ENCODE measurements around the gene PRAMEF1.
"Not testable (repeated sequence)": the region's sequence is repeated elsewhere in the genome, so short reads cannot be mapped to it uniquely, and the experiment has no call there.

PRAMEF1 gene

DNA sequence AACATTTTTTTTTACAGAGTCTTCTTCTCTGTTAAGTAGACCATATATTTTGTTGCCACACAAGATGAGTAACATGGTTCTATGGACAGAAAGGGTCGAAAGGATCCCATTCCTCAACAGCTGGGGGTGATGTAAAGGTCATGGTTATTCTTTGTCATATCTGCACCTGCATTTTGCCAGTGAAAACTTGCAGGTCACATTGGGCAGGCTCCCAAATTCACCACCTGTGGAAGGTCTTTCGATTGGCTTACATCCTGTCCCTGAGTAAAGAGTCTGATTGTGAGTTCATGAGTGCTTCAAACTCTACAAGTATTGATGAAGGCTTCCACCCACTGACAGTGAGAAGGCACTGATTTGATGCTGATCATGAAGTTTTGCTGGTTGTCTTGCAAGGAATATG, 42.1 kb downstream of the PRAMEF1 start:
- H2AFZ ChIP-seq (ENCODE audit: low read length); H3K4me1 ChIP-seq (ENCODE audit: insufficient read depth, low read length, poor library complexity, severe bottlenecking); H3K36me3 ChIP-seq (ENCODE audit: insufficient read depth, low read length); H3K4me3 ChIP-seq (ENCODE audit: low read length, poor library complexity, severe bottlenecking); H3K27me3 ChIP-seq (ENCODE audit: insufficient read depth, low read length, poor library complexity, severe bottlenecking); H4K20me1 ChIP-seq (ENCODE audit: insufficient read depth, low read length, poor library complexity, severe bottlenecking); H3F3A ChIP-seq (ENCODE audit: low read depth); H3K79me2 ChIP-seq (ENCODE audit: insufficient read depth, low read length); H3K9ac ChIP-seq (ENCODE audit: low read depth, low read length, poor library complexity, severe bottlenecking); H3K4me2 ChIP-seq (ENCODE audit: low read depth, low read length, poor library complexity, severe bottlenecking); H3K9me2 ChIP-seq (replicated peaks; ENCODE audit: low read depth, low read length); H3K9me3 ChIP-seq (ENCODE audit: insufficient read depth, low read depth, low read length): not testable (repeated sequence)

Measured in Loucy (cell line).